K562 (cell line): ENCODE data around the gene PDE6B. TPM values are rescaled to one million over a fixed set of nuclear protein-coding genes. Genes with fewer than 3 reads are reported as not detected.

Experiments
- ADNP ChIP-seq: fragments of 200-800 bp; sonication (Bioruptor generic); IDR thresholded peaks from 2 replicates; pipeline ENCODE4 v1.6.1; 2016; ENCODE audit warnings: missing genetic modification characterization, missing compliant biosample characterization
- CBX1 ChIP-seq: sonication (generic); IDR thresholded peaks from 2 replicates; pipeline ENCODE4 v1.6.1; 2016; ENCODE audit warnings: antibody characterized with exemption, low read depth, mild to moderate bottlenecking
- GABPB2 ChIP-seq: fragments of 250-450 bp; sonication (Bioruptor Pico); conservative IDR thresholded peaks from 2 replicates; pipeline ENCODE4 v1.5.1; 2021; ENCODE audit warnings: mild to moderate bottlenecking
- PHB2 ChIP-seq: fragments of 450-650 bp; IDR thresholded peaks from 2 replicates; pipeline ENCODE4 v1.6.1; 2017; ENCODE audit warnings: low read depth
- PHTF2 ChIP-seq: fragments of 250-450 bp; sonication (Bioruptor Pico); IDR thresholded peaks from 2 replicates; pipeline ENCODE4 v1.5.0; 2021; ENCODE audit warnings: mild to moderate bottlenecking
- POLR2A ChIP-seq: fragments of 450-650 bp; conservative IDR thresholded peaks from 2 replicates; pipeline ENCODE4 v1.6.1; 2016
- POLR2AphosphoS2 ChIP-seq: IDR thresholded peaks from 2 replicates; pipeline ENCODE4 v1.6.1; 2012; ENCODE audit warnings: low read length, improper control_type of control experiment
- RBFOX2 ChIP-seq: fragments of 200-400 bp; formaldehyde crosslinking; IDR thresholded peaks from 2 replicates; pipeline ENCODE4 v1.6.1; 2017; ENCODE audit warnings: low read depth, mild to moderate bottlenecking, low read length, moderate library complexity
- SIN3B ChIP-seq: fragments of 450-650 bp; IDR thresholded peaks from 2 replicates; pipeline ENCODE4 v1.6.1; 2017; ENCODE audit warnings: low read depth, mild to moderate bottlenecking, moderate library complexity
- SMARCA5 ChIP-seq: fragments of 450-650 bp; IDR thresholded peaks from 2 replicates; pipeline ENCODE4 v1.6.1; 2016
- SMARCC2 ChIP-seq: fragments of 450-650 bp; IDR thresholded peaks from 2 replicates; pipeline ENCODE4 v1.6.1; 2017; ENCODE audit warnings: antibody characterized with exemption, moderate library complexity, mild to moderate bottlenecking, low read depth
- TFAM ChIP-seq: fragments of 250-450 bp; sonication (Bioruptor Pico); conservative IDR thresholded peaks from 2 replicates; pipeline ENCODE4 v1.5.0; 2021; ENCODE audit warnings: mild to moderate bottlenecking, moderate library complexity
- YBX1 ChIP-seq: fragments of 450-650 bp; IDR thresholded peaks from 2 replicates; pipeline ENCODE4 v1.7.1; 2016; ENCODE audit warnings: mild to moderate bottlenecking
- ZNF3 ChIP-seq: fragments of 250-450 bp; sonication (Bioruptor Pico); IDR thresholded peaks from 2 replicates; pipeline ENCODE4 v1.5.0; 2021; ENCODE audit warnings: mild to moderate bottlenecking, moderate library complexity
- polyA plus RNA-seq, 8 experiments: library from polyadenylated mRNA; depleted of rRNA in 4 of 8; stranded (reverse) in 5 of 8; unstranded in 3 of 8; fragments of >200 nt; fragmentation: Nextera tagmentation in 2 of 8; fragmentation: Illumina TruSeq in 1 of 8; extraction: Ambion mirVana in 2 of 8; extraction: Trizol in 1 of 8; gene quantifications; 2 replicates each; pipeline versions ENCODE4 v1.2.1 to v1.2.3, GENCODE V29; 2011 to 2014; ENCODE audit warnings: inconsistent platforms in 1 of 8, missing spikeins in 1 of 8
- total RNA-seq, 7 experiments: library from RNA; depleted of rRNA in 6 of 7; stranded (reverse); fragments of >200 nt in 6 of 7; fragmentation: Illumina TruSeq in 2 of 7; extraction: Trizol in 2 of 7; gene quantifications; 2 replicates each; pipeline versions ENCODE4 v1.2.1 to v1.2.3, GENCODE V29; 2011 to 2021; ENCODE audit warnings: low replicate concordance in 1 of 7
- TF ChIP-seq, protein P1 (sequence below): fragments of 250-450 bp; sonication (Bioruptor Pico); IDR thresholded peaks from 2 replicates; pipeline ENCODE4 v1.8.0; 2022; ENCODE audit warnings: moderate library complexity, mild to moderate bottlenecking, inconsistent platforms
- TF ChIP-seq, protein P2 (sequence below), 2 experiments: fragments of 450-650 bp in 1 of 2; sonication (generic) in 1 of 2; formaldehyde crosslinking; conservative IDR thresholded peaks; 2 replicates each; pipeline versions ENCODE4 v1.4.0 to v1.8.1; 2020 to 2022; ENCODE audit warnings: mild to moderate bottlenecking in 1 of 2, missing genetic modification reagents in 1 of 2
- TF ChIP-seq, protein P3 (sequence below): sonication (generic); formaldehyde crosslinking; IDR thresholded peaks from 2 replicates; pipeline ENCODE4 v1.8.1; 2023; ENCODE audit warnings: mild to moderate bottlenecking, missing genetic modification reagents, moderate library complexity
- TF ChIP-seq, protein P4 (sequence below): fragments of 450-650 bp; formaldehyde crosslinking; IDR thresholded peaks from 2 replicates; pipeline ENCODE4 v1.4.0; 2020; ENCODE audit warnings: mild to moderate bottlenecking, moderate library complexity
- TF ChIP-seq, protein P5 (sequence below): fragments of 450-650 bp; IDR thresholded peaks from 2 replicates; pipeline ENCODE4 v1.6.1; 2017; ENCODE audit warnings: mild to moderate bottlenecking, moderate library complexity
- TF ChIP-seq, protein P6 (sequence below): fragments of 450-650 bp; IDR thresholded peaks from 2 replicates; pipeline ENCODE4 v1.6.1; 2018; ENCODE audit not compliant: partially characterized antibody

The PDE6B gene
- total and polyA plus RNA-seq, 9 of the 15 experiments (the other 6 are each of a cell fraction or from before 2014, with no cell fraction given) = 0.04 TPM; not detected in 8

DNA sequence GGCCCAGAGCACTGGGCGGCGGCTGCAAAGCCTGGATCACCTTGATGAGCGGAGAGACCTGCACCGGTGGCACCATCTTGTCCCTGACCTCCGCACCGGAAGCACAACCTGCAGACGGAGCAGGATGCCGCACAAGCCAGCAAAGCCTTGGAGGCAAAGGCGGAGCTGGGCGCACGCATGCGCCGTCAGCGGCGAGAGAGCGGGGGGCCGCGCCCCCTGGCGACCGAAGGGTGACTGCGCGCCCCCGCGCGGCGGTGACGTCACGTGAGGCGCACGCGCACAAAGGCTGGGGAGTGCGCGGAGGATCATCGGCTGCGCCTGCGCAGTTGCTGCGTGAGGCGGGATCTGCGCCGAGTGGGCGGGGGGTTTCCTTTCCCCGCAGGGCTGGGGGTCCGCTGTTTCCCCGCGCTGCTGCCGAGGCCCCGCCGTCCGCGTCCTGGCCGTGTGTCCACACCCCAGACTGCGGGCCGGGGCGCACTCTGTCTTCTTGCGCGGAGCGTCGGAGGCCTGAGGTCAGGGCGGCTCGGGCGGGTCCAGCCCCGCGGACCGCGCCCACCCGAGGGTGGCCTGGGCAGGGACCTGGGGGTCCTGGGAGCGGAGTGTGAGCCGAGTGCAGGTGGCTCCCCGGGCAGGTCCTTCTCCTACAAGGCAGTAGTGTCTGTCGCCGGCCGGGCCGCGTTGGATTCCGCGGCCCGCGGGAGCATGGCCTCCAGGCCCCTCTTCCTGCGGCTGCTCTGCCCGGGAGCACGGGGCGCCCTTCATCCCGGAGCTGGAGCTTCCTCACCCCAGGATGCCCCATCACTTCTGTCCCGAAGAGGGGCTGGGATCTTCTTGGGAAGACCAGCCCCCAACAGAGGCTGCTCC is 49.0 kb downstream of the PDE6B start, which contains the start of the genes ATP5ME and MYL5 (continued):
- TF ChIP-seq, protein P1, sequence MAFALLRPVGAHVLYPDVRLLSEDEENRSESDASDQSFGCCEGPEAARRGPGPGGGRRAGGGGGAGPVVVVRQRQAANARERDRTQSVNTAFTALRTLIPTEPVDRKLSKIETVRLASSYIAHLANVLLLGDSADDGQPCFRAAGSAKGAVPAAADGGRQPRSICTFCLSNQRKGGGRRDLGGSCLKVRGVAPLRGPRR = no peak
- TF ChIP-seq GABPB2 (CRISPR knock-in tag) (no peak), POLR2AphosphoS2 (no peak), SIN3B (peak; percentile 80), POLR2A (peak; percentile 76), TFAM (CRISPR knock-in tag) (no peak), ADNP (tag) (no peak), SMARCC2 (no peak), ZNF3 (CRISPR knock-in tag) (no peak), PHB2 (no peak), PHTF2 (CRISPR knock-in tag) (no peak), RBFOX2 (peak; percentile 85), SMARCA5 (no peak), YBX1 (no peak), CBX1 (peak; percentile 26; the same call in 1 of the 2 replicates)
- TF ChIP-seq, protein P2, sequence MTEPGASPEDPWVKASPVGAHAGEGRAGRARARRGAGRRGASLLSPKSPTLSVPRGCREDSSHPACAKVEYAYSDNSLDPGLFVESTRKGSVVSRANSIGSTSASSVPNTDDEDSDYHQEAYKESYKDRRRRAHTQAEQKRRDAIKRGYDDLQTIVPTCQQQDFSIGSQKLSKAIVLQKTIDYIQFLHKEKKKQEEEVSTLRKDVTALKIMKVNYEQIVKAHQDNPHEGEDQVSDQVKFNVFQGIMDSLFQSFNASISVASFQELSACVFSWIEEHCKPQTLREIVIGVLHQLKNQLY (CRISPR knock-in tag; conservative IDR thresholded peaks at IDR 0.05) = no peak
- TF ChIP-seq, protein P3, sequence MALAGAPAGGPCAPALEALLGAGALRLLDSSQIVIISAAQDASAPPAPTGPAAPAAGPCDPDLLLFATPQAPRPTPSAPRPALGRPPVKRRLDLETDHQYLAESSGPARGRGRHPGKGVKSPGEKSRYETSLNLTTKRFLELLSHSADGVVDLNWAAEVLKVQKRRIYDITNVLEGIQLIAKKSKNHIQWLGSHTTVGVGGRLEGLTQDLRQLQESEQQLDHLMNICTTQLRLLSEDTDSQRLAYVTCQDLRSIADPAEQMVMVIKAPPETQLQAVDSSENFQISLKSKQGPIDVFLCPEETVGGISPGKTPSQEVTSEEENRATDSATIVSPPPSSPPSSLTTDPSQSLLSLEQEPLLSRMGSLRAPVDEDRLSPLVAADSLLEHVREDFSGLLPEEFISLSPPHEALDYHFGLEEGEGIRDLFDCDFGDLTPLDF (CRISPR knock-in tag) = peak; percentile 85
- TF ChIP-seq, protein P4, sequence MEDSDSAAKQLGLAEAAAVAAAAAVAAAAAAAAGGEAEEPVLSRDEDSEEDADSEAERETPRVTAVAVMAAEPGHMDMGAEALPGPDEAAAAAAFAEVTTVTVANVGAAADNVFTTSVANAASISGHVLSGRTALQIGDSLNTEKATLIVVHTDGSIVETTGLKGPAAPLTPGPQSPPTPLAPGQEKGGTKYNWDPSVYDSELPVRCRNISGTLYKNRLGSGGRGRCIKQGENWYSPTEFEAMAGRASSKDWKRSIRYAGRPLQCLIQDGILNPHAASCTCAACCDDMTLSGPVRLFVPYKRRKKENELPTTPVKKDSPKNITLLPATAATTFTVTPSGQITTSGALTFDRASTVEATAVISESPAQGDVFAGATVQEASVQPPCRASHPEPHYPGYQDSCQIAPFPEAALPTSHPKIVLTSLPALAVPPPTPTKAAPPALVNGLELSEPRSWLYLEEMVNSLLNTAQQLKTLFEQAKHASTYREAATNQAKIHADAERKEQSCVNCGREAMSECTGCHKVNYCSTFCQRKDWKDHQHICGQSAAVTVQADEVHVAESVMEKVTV = 0 out of 2 replicates have a peak, but pooled peaks have one; percentile 41
- TF ChIP-seq, protein P5, sequence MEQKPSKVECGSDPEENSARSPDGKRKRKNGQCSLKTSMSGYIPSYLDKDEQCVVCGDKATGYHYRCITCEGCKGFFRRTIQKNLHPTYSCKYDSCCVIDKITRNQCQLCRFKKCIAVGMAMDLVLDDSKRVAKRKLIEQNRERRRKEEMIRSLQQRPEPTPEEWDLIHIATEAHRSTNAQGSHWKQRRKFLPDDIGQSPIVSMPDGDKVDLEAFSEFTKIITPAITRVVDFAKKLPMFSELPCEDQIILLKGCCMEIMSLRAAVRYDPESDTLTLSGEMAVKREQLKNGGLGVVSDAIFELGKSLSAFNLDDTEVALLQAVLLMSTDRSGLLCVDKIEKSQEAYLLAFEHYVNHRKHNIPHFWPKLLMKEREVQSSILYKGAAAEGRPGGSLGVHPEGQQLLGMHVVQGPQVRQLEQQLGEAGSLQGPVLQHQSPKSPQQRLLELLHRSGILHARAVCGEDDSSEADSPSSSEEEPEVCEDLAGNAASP = no peak
- TF ChIP-seq, protein P6, sequence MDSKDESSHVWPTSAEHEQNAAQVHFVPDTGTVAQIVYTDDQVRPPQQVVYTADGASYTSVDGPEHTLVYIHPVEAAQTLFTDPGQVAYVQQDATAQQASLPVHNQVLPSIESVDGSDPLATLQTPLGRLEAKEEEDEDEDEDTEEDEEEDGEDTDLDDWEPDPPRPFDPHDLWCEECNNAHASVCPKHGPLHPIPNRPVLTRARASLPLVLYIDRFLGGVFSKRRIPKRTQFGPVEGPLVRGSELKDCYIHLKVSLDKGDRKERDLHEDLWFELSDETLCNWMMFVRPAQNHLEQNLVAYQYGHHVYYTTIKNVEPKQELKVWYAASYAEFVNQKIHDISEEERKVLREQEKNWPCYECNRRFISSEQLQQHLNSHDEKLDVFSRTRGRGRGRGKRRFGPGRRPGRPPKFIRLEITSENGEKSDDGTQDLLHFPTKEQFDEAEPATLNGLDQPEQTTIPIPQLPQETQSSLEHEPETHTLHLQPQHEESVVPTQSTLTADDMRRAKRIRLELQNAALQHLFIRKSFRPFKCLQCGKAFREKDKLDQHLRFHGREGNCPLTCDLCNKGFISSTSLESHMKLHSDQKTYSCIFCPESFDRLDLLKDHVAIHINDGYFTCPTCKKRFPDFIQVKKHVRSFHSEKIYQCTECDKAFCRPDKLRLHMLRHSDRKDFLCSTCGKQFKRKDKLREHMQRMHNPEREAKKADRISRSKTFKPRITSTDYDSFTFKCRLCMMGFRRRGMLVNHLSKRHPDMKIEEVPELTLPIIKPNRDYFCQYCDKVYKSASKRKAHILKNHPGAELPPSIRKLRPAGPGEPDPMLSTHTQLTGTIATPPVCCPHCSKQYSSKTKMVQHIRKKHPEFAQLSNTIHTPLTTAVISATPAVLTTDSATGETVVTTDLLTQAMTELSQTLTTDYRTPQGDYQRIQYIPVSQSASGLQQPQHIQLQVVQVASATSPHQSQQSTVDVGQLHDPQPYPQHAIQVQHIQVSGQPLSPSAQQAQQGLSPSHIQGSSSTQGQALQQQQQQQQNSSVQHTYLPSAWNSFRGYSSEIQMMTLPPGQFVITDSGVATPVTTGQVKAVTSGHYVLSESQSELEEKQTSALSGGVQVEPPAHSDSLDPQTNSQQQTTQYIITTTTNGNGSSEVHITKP = no peak
